ENCODE measurements around the gene NPBWR2.

Gene NPBWR2

GRCh38 chr20:64116541-64117431 lies 9.4 kb upstream of the NPBWR2 start:
- no peak for DNase-seq

GRCh38 chr20:64116016-64116415 lies 8.7 kb upstream of the NPBWR2 start:
- no peak for DNase-seq

GRCh38 chr20:64115171-64115911 lies 8.0 kb upstream of the NPBWR2 start:
- no peak for DNase-seq

GRCh38 chr20:64114356-64114971 lies 7.1 kb upstream of the NPBWR2 start:
- DNase-seq: no peak

GRCh38 chr20:64113796-64114355 lies 6.5 kb upstream of the NPBWR2 start:
- no peak for DNase-seq

- DNase-seq: no peak
These were observed 6.0 kb upstream of the NPBWR2 start for GRCh38 chr20:64113444-64113775.

GRCh38 chr20:64112691-64113443 lies 5.5 kb upstream of the NPBWR2 start:
- no peak for DNase-seq

- DNase-seq: no peak
These were observed 4.7 kb upstream of the NPBWR2 start for GRCh38 chr20:64111841-64112641.

GRCh38 chr20:64110411-64111068 lies 3.2 kb upstream of the NPBWR2 start:
- DNase-seq: no peak

GRCh38 chr20:64109831-64110391 lies 2.5 kb upstream of the NPBWR2 start:
- DNase-seq: no peak

- DNase-seq: no peak
These were observed 1.6 kb upstream of the NPBWR2 start for GRCh38 chr20:64108731-64109681.

- DNase-seq: no peak
These were observed 532 bp upstream of the NPBWR2 start for GRCh38 chr20:64107736-64108457.

- DNase-seq: no peak
These were observed 867 bp downstream of the NPBWR2 start for GRCh38 chr20:64106435-64106961.

- DNase-seq: no peak
These were observed 1.4 kb downstream of the NPBWR2 start for GRCh38 chr20:64105846-64106434.

- no peak for DNase-seq
These were observed 2.5 kb downstream of the NPBWR2 start for GRCh38 chr20:64104667-64105451.

- no peak for DNase-seq
These were observed 3.3 kb downstream of the NPBWR2 start for GRCh38 chr20:64103871-64104666.
